ENCODE measurements around the gene BPTF.
"Not testable (repeated sequence)": the region's sequence is repeated elsewhere in the genome, so short reads cannot be mapped to it uniquely, and the experiment has no call there.

Gene BPTF, protein sequence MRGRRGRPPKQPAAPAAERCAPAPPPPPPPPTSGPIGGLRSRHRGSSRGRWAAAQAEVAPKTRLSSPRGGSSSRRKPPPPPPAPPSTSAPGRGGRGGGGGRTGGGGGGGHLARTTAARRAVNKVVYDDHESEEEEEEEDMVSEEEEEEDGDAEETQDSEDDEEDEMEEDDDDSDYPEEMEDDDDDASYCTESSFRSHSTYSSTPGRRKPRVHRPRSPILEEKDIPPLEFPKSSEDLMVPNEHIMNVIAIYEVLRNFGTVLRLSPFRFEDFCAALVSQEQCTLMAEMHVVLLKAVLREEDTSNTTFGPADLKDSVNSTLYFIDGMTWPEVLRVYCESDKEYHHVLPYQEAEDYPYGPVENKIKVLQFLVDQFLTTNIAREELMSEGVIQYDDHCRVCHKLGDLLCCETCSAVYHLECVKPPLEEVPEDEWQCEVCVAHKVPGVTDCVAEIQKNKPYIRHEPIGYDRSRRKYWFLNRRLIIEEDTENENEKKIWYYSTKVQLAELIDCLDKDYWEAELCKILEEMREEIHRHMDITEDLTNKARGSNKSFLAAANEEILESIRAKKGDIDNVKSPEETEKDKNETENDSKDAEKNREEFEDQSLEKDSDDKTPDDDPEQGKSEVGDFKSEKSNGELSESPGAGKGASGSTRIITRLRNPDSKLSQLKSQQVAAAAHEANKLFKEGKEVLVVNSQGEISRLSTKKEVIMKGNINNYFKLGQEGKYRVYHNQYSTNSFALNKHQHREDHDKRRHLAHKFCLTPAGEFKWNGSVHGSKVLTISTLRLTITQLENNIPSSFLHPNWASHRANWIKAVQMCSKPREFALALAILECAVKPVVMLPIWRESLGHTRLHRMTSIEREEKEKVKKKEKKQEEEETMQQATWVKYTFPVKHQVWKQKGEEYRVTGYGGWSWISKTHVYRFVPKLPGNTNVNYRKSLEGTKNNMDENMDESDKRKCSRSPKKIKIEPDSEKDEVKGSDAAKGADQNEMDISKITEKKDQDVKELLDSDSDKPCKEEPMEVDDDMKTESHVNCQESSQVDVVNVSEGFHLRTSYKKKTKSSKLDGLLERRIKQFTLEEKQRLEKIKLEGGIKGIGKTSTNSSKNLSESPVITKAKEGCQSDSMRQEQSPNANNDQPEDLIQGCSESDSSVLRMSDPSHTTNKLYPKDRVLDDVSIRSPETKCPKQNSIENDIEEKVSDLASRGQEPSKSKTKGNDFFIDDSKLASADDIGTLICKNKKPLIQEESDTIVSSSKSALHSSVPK (N-terminal part only)

DNA sequence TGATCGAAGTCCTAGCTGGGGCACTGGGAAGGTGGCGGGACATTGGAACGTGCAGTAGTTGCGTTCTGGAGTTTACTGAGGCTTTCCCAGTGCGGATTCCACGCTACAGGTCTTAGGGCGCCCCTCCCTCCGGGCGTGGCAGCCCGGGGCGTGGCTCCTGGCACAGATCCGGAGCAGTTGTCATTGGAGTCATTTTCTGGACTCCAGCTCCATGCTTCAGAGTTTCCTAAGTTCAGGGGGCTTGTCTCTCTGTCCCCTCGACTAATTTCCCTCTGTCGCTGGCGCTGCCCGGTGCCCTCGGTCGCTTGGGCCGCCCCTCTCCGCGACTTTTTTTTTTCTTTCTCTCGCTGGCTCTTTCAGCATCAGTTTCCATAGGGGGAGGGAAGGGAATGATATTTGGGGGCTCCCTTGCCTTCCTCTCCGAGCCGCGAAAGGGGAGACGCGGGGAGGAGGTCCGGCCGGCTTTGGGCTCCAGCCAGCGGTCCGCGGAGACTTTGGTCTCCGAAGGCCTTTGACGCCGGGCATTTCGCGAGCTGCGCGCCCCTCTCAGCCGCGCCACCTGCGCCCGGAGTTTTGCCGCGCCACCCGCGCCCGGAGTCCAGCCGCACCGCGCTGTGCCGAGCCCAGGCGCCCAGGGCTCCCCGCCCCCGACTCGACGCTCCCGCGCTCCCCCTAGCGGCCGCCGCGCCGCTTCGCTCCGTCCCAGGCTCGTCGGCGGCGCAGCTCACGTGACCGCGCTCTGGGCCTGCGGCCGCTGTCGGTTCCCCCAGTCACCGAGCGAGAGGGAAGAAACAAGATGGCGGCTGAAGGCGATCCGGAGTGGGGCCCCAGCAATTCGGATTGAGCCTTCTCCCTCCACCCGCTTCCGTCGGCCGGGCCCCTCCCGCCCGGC is at the start of gene BPTF:
TSS of gene BPTF (plus strand) at position 769 of the 892 bp plus-strand sequence. CDS start 222 bp downstream, outside the sequence.
- peak; percentile 92 for DNase-seq

DNA sequence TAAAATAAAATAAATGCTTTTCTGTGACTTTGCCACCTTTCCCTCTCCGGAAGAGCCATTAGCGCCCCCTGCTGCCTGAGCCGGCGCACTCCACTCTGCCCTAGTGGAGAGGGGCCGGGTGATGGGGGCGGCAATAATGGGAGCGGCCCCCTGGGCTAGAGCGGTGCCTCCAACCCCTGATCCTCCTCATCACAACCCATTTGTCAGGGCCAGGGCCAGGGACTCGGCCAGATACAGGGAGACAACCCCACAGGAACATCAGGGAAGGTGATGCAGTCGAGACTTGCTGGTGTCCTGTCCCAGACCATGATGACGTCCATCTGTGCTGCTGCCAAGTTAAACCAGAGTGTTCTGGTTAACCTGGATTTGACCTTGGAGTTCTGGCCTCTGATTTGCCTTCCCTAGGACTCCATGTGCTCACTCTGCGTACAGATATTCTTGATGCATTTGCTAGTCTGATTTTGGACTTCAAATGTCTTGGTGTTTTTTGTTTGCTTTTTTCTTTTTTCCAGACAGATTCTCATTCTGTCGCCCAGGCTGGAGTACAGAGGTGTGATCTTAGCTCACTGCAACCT is 46.1 kb upstream of the BPTF start:
- DNase-seq: peak; percentile 12 to 20

DNA sequence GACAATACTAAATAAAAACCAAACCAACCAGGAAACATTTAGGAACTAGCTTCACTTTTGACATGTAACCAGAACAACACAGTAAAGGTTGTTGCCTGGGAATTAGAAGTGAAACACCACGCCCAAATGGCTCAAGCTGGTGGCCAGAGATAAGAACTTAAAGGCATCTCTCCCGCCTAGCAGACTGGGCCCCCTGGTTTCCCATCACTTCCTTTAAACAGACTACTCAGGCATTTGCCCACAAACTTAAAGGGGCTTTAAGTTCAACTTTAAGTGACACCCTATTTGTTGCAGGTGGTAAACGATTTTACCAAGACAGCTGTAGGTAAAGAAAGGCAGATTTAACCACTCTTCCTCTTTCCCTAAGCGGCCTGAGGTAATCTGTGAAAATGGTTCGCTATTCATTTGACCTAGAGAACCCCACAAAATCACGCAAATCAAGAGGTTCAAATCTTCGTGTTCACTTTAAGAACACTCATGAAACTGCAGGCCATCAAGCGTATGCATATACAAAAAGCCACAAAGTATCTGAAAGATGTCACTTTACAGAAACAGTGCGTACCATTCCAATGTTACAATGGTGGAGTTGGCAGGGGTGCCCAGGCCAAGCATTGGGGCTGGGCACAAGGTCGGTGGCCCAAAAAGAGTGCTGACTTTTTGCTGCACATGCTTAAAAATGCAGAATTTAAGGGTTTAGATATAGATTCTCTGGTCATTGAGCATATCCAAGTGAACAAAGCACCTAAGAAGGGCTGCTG is 40.8 kb upstream of the BPTF start:
- no peak for DNase-seq

DNA sequence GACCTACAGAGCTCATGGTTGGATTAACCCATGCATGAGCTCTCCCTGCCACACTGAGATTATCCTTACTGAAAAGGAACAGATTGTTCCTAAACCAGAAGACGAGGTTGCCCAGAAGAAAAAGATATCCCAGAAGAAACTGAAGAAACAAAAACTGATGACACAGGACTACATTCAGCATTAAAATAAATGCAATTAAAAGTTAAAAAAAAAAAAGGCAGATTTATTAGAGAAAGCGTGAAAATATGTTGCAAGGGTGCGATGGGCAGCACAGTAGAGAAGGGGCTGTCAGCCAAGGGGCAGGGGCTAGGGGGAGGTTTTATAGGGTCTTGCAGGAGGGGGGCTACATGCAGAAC is 40.2 kb upstream of the BPTF start:
- no peak for DNase-seq

DNA sequence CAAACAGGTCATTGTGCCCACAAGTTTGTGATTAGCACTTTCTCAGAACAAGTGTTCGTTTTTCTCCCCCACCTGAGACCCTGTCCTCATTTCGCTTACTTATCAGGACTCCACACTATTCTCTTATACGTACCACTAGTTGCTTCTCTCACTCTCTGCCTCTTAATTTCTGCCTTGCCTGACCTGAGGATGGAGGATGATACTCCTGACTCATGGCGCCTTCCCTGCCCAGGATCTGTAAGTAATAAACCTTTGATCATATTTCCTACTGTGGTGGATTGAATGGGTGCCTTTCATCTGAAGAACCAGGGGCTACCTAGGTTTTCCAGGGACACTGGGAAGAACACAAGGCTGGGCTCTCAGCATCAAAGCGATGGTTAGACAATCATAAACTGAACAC is 39.8 kb upstream of the BPTF start:
- DNase-seq: no peak

DNA sequence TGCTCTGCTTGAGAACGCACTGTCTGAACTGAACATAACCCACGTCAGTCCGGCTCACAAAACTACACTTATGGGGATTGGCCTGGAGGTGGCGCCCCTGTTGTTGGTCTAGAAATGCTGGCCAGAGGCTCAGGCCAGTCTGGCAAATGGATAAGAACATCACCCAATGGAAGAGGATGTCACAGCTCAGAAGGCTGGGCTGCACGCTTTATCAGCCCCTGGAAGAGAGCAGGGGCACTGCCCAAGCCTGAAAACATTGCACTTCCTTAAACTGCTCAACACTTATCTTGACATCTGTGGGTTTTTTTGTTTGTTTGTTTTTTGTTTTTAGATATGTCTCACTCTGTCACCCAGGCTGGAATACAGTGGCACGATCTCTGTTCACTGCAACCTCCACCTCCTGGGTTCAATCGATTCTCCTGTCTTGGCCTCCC is 24.8 kb upstream of the BPTF start:
- DNase-seq: peak; percentile 55 to 75

DNA sequence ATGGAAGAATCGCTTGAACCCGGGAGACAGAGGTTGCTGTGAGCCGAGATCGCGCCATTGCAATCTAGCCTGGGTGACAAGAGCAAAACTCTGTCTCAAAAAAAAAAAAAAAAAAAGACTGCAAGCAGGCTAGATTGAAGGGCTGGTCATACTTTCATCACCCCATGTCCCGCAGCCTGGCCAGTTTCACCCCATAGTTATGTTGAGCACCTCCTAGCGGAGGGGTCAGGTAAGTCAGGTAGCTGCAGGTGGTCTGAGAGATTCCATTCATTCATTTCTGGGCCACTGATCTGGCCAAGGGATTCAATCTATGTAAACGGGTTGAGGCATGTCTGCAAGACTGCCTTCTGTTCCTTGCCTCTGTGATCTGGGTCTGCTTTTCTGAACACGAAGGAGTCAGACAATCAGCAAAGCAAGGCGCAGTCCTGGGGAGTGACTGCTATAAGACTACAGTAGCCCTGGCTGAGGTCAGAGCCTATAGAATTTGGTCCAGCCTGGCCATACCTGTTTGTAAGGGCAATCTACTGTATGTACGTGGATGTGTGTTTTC is 23.6 kb upstream of the BPTF start:
- no peak for DNase-seq

DNA sequence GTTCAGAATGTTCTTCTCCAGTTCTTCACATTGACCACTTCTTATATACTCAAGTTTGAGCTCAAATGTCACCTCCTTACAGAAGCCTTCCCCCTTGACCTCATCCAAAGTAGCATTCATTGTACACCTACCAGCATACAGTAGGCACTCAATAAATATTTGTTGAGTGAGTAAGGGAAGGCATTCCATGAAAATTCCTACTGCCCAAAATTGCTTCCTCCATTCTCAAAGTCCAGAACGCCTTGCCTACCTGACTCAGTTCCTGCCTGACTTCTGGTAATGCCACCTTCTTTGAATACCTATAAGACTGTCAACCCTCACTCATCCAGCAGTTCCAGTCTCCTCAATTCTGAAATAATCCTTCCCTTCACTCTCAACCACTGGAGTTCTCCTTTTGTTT is 14.8 kb upstream of the BPTF start:
- no peak for DNase-seq

DNA sequence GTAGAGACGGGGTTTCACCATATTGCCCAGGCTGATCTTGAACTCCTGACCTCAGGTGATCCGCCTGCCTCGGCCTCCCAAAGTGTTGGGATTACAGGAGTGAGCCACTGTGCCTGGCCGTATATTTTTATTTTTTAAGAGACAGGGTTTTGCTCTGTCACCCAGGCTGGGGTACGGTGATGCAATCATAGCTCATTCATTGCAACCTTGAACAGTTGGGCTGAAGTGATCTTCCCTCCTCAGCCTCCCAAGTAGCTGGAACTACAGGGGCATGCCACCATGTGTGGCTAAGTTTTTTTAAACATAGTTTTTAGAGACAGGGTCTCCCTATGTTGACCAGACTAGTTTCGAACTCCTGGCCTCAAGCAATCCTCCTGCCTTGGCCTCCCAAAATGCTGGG is 12.9 kb upstream of the BPTF start:
- not testable (repeated sequence) for DNase-seq

DNA sequence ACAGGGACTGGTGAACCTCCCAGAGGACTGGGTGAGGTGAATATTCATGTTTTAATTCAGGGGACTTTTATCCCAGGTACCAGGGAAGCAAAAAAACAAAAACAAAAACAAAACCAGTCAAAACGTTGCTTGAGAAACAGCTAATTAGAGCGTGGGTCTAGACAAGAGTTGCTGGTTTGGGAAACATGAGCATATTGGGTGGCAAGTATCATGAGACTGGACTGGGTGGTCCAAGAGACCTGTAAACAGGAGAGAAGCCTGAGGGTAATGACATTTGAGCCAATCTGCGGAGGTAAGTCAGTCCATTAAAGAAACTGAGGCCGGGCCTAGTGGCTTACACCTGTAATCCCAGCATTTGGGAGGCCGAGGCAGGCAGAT is 11.5 kb upstream of the BPTF start:
- DNase-seq: no peak

DNA sequence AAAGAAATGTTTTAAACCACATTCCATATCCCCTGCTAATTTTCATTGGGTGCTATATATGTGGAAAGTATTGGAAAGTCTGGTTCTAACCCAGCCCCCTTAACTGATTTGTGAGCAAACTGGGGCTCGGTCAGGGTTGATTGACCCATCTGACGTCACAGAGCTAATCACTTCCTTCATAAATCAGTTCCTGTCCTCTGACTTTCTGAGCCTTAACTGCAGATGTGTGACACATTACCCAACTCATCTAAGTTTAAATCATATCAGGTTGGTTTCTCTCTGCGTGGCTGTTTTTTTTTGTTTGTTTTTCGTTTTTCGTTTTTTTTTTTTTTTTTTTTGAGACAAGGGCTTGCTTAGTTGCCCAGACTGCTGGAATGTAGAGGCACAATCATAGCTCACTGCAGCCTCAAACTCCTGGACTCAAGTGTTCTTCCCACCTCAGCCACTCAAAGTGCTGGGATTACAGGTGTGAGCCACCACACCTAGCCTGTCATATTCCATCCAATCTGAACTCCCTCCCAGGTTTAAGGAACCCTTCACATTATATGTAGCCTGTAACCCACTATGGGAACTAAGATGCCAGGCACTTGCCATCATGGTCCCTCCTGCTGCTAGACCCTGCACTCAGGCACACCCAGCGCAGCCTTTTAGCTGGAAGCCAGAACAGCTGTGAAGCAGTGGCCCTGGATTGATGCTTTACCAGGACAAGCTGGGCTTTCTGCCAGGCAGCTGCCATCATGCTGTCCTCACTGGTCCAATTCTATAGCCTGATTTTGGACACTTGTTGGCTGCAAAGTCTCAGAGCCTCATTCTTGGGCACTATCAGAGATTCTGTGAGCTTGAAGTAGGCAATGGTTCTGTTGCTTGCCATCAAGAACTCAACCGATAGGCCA is 6.9 kb upstream of the BPTF start:
- DNase-seq: peak in 1 of 2 donors; percentile 54

DNA sequence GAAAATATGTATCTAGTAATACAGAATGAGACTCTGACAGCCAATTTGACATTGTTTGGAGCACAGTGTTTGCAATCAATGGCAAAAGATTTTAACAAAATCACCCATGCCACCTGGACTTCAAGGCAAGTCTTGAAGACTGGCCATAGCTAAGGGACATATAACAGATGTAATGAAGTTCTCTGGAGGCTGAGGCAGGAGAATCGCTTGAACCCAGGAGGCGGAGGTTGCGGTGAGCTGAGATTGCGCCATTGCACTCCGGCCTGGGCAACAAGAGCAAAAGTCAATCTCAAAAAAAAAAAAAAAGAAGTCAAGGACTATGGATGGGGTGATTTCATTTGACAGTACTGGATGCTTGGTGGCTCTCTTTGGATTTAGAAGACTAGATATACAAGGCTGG is 5.6 kb upstream of the BPTF start:
- DNase-seq: no peak

DNA sequence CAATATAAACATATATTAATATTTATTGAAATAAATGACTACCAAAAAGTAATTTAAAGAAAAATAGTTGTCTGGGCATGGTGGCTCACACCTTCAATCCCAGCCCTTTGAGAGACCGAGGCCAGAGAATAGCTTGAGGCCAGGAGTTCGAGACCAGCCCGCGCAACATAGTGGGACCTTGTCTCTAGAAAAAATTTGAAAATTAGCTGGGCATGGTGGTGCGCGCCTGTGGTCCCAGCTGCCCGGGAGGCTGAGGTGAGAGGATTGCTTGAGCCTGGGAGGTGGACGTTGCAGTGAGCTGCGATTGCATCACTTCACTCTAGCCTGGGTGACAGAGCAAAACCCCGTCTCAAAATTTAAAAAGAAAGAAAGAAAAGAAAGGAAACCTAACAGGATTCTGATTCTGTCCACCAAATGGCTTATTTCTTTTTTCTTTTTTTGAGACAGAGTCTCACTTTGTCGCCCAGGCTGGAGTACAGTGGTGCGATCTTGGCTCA is 3.4 kb upstream of the BPTF start:
- DNase-seq: no peak

DNA sequence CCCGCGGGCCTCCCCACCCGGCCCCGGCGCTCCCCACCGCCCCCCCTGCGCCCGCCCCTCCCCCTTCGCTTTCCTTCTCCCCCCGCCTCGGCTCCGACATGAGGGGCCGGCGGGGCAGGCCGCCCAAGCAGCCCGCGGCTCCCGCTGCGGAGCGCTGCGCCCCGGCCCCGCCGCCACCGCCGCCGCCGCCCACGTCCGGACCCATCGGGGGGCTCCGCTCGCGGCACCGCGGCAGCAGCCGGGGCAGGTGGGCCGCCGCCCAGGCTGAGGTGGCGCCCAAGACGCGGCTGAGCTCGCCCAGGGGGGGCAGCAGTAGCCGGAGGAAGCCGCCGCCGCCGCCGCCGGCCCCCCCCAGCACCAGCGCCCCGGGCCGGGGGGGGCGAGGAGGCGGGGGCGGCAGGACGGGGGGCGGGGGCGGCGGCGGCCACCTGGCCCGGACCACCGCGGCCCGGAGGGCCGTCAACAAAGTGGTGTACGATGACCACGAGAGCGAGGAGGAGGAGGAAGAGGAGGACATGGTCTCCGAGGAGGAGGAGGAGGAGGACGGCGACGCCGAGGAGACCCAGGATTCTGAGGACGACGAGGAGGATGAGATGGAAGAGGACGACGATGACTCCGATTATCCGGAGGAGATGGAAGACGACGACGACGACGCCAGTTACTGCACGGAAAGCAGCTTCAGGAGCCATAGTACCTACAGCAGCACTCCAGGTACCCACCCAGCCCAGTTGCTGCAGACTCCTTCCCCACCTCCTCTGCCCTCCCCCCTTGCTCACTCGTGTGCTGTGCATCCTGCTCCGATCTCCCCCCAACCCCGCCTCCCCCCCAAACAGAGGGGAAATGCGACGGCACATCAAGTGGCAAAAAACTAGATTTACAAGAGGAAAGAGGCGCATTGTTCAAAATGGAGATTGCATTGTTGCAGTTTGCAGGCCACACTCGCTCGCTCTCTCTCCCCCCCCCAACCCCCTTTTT is 611 bp downstream of the BPTF start:
- peak; percentile 72 to 76 for DNase-seq

DNA sequence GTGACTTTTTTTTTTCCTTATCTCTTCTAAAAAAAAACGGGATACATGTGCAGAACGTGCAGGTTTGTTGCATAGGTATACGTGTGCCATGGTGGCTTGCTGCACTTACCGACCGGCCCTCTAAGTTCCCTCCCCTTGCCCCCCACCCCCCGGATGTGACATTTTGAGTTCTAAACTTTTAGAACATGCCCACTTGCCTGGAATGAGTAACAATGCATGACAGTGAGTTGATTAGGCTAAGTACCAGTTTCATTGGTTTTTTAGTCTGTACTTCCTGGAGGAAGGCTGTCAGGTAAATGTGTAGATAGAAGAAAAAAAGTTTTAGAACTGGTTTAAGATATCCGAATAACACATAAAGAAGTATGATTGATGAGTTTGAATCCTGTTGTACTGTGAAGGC is 4.0 kb downstream of the BPTF start:
- DNase-seq: peak; percentile 14 to 47

DNA sequence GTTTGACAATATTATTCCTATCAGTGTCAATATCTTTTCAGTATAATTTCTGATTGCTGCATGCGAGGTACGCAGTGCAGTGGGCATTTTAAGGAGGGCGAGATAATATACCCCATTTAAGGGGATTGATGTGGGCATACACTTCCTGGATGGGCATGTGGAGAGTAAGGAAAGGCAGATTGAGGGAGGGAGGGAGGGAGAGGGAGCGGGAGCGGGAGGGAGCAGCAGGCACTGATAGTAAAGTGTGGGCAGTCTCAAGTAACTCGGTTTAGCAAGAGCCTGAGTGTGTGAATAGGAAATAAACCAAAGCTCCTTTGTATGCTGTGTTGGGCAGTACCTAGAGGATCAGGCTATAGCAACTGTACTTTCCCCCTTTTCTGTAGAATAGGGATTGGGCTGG is 5.1 kb downstream of the BPTF start:
- no peak for DNase-seq

DNA sequence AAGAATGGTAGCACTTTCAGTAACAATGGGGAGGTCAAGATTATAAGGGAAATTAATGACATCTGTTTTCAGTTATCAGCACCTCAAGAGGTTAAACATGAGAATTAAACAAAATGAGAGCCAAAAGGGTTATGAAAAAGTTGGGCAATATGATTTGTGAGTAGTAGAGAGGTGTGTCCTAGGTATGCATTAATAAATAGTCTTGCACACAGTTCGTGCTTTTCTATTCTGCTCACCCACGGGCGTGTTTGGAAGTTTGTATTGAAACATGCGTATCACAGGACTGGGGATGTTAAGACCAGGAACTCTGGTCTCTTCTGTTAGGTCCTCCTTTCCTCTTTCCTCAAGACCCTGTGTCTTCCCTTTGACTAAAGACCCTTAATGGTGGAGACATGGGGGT is 6.0 kb downstream of the BPTF start:
- no peak for DNase-seq

DNA sequence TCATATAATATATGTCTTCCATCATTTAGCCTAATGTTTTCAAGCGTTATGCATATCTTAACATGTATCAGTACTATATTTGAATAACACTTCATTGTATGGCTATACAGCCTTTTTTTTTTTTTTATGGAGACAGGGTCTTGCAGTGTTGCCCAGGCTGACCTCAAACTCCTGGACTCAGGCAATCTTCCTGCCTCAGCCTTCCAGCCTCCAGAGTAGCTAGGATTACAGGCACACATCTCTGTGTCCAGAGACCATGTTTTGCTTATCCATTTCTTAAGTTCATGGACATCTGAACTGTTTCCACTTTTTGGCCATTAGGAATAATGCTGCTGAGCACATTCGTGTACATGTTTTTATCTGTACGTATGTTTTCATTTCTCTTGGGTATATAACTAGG is 7.8 kb downstream of the BPTF start:
- DNase-seq: no peak

Data from CD4-positive, alpha-beta T cell treated with Interleukin-4 for 1 hour (primary cell).